Measurements from ENCODE around the gene MCF2.

DNA sequence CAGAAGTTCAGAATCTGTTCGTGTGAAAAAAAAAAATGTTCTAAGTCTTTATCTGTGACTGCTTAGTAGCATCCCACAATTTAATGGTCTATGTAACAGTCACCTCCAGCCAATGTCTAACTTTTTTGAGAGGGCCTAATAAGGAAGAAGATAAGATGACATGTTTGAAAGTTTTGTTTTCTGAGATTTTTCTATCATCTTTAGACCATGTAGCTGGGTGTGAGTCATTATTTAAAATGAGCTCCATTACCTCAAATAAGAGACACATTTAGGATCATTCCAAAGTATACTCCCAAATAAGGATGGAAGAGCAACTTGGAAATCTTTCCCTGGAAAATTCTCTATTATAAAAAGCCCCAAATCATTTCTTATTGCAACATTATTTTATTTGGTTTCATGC, 28.2 kb upstream of the MCF2 start:
- TF ChIP-seq POLR2A (IDR thresholded peaks at IDR 0.05; ENCODE audit: control extremely low read depth in 1 of 2, low read depth in 2 of 2, low read length in 2 of 2) (no peak), POLR2AphosphoS5 (IDR thresholded peaks at IDR 0.05; ENCODE audit: low read depth, low read length) (no peak), CTCF (IDR thresholded peaks at IDR 0.05; ENCODE audit: control extremely low read depth in 1 of 3, insufficient read depth in 1 of 3, low read depth in 1 of 3, low read length in 3 of 3) (no peak), CBX5 (IDR thresholded peaks at IDR 0.05; ENCODE audit: low read depth, low read length) (no peak), TEAD4 (IDR thresholded peaks at IDR 0.05; ENCODE audit: low read depth, low read length) (no peak), RAD21 (IDR thresholded peaks at IDR 0.05 in 1 of 2, conservative IDR thresholded peaks at IDR 0.05 in 1 of 2; ENCODE audit: low read depth in 2 of 2, low read length in 2 of 2) (no peak), MAFK (IDR thresholded peaks at IDR 0.05; ENCODE audit: low read depth, low read length) (no peak)
